IPS-18c (cell line): ENCODE measurements around the gene VEZT.
"Not testable (repeated sequence)": the region's sequence is repeated elsewhere in the genome, so short reads cannot be mapped to it uniquely, and the experiment has no call there.

Source experiments
- H3K4me3 ChIP-seq: 2 replicates; pipeline ENCODE4 v1.7.0; 2013; ENCODE audit warnings: low read depth, mild to moderate bottlenecking, low read length, moderate library complexity; ENCODE audit not compliant: insufficient read depth
- H3K9me3 ChIP-seq: one replicate; pipeline ENCODE4 v1.6.1; 2013; ENCODE audit warnings: mild to moderate bottlenecking, low read length, moderate library complexity; ENCODE audit not compliant: control insufficient read depth, insufficient read depth

VEZT gene

DNA sequence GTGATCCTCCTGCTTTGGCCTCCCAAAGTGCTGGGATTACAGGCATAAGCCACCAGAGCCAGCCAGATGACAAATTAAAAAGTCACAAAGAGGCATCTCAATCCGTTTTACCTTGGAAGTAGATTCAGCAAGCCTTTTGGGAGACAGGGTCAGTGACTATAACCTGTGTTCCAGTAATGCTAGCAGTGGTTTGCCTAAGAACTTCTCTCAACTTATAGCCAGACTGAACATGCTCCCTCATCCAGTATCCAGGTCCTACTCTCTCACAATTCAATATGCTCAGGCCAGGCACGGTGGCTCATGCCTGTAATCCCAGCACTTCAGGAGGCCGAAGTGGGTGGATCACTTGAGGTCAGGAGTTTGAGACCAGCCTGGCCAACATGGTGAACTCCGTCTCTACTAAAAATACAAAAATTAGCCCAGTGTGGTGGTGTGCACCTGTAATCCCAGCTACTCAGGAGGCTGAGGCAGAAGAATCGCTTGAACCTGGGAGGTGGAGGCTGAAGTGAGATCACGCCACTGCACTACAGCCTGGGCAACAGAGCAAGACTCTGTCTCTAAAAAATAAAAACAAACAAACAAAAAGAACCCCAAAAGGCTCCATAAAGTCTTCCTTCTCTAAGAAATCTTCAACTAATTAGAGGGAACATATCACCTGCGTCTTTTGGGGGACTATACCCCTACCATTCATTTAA, 20.6 kb upstream of the VEZT start:
- not testable (repeated sequence) for H3K9me3 ChIP-seq, H3K4me3 ChIP-seq

DNA sequence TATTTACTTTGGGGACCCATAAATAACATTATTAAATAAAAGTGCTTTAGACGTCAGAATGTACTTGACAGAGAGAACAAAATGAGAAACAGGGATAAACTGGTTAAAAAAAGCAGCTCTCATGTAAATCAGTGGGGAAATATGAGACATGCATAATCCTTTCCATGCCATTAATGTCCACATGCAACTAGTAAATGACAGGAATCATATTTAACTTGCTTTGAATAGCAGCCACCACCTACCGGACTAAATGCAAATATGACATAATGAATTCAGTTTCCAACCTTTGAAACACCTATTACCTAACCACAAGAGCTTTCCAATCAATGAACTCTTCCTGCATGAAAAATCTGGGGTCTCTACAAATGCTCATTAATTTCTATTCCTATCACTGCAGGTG, 20.0 kb upstream of the VEZT start:
- Histone ChIP-seq H3K9me3 (no peaks in the 10 kb centered on the region), H3K4me3 (no peak overlapping the region)

DNA sequence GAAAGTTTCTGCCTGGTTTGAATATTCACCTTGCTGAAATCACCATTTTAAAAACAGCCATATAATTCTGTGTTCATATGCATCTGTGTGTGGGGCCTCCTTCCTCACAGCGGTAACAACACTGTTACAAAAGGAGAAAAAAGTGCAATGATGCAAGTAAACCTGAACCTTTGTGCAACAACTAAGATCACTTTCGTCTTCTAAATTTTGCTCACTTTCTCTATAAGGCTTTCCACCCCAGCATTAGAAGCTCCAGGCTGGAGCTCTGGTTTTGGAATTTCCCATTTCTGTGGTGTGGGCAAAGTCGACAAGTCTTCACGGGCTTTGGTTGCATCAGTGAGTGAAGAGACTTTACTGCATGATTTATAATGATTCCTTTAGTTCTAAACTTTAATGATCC, 18.7 kb upstream of the VEZT start:
- Histone ChIP-seq H3K9me3 (no peaks in the 10 kb centered on the region), H3K4me3 (no peak overlapping the region)

DNA sequence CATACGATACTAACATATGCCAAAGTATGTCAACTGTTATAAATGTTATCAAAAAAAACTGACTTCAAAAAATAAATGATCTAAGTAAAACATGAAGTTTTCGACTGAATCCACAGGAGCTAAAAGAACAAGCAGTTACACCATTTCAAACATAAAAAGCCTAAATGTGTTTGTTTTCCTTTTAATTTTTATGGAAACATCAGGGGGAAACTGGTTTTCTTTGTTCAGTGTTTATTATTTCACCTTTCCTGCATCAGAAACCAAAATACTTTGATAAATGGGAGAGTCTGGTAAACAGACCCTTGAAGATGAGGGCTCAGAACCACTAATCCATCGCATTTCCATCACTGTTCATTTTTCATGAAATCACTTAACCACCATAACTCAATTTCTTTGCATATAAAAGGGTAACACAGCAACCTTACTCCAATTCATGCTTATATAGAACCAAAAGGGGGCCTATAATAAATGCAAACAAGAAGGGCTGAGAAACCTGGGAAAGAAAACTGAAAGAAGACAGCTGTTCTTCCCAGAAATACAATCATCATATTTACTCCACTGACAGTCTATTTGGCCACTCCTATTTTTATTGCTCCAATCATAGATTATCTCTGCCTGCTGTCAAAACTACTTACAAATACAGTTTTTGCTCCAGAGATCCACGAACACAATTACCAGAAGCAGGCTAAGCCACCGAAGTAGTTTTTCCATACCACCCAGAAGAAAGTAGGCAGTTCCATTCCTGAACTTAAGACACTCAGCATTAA, 17.3 kb upstream of the VEZT start:
- Histone ChIP-seq H3K4me3 (no peak overlapping the region), H3K9me3 (no peaks in the 10 kb centered on the region)

DNA sequence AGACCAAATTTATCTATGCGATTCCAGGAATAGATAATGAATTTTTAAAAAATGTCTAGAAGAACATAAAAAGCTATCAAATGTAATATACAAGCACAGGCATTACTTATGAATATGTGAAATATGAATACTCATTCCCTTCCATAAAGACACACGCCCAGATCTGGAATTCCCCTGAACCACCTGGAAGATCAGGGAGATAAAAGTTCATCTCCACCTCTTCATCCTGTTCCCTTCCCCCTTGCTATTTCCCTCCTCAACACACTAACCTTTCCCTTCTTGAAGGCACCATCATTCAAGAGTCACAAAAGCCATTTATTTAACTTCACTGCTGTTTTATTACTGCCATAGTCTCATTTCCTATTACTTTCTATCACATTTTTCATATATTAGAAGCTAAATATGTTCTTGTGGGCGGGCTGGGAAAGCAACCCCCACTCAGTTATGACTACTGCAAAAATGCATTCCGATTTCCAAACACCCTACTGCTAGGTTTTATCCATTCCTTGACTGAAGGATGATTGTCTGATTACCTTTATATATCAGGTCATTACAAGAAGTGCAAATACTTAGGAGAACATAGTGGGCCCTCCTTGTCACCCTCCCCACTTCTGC, 16.4 kb upstream of the VEZT start:
- Histone ChIP-seq H3K9me3 (no peaks in the 10 kb centered on the region), H3K4me3 (no peak overlapping the region)

DNA sequence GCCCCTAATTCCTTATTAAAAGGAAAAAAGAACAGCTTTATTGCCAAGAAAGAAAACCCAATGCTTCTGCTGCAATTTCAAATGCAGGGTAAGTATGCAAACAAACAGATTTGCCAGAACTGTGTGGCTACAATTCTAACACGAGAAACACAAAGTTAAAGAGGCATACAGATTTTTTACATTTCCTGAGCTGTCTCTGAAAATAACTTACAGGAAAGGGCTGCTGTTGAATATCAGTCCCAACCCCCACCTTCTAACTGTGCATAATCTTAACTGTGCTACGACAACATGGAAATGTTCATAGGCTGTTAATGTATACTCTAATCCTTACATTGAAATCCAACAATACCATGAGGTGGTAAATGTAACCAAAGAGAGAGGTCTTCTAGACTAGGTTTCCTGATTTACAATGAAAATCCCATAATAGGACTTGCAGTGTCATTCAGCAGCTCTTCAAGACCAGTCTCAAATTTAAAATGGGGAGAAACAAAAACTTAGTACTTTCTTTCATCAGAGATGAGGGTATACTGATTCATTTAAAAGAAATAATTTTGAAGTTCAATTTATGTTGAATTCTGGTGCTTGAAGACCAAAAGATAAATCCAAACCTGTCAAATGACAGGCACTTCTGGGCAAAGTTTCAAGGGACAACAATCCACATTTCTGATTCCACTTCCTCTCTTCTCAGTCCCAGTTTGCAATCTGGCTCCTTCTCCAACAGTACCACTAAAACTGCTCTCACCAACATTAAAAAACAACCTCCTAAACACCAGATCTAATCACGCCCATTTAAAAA, 14.7 kb upstream of the VEZT start:
- no peaks in the 10 kb centered on the region for H3K9me3 ChIP-seq

DNA sequence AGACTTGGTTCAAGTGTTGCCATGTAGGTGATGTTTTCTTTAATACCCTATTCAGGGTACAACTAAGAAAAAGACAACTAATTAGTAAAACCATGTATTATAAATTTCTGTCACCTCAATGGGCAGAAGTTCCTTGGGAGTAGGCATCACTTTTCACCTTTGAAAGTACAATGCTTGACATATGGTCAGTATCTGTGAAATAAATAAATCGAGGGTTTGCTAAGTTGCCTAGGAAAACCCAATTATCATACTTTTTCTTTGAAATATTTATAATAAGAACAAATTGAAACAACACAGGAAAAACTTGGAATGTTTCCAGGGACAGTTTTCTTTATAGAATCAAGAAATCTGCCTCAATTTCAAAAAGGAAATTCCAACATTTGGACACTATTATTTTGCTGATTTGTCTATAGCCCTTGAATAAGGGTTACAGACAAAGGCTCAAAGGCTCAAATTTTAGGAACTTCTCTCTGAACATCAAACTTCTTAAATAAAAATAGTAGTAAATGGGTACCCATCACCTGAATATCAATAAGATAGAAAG, 14.0 kb upstream of the VEZT start:
- Histone ChIP-seq H3K9me3 (no peaks in the 10 kb centered on the region), H3K4me3 (no peak overlapping the region)

More for the DNA sequence above, 14.7 kb upstream of the VEZT start:
- no peak overlapping the region for H3K4me3 ChIP-seq

DNA sequence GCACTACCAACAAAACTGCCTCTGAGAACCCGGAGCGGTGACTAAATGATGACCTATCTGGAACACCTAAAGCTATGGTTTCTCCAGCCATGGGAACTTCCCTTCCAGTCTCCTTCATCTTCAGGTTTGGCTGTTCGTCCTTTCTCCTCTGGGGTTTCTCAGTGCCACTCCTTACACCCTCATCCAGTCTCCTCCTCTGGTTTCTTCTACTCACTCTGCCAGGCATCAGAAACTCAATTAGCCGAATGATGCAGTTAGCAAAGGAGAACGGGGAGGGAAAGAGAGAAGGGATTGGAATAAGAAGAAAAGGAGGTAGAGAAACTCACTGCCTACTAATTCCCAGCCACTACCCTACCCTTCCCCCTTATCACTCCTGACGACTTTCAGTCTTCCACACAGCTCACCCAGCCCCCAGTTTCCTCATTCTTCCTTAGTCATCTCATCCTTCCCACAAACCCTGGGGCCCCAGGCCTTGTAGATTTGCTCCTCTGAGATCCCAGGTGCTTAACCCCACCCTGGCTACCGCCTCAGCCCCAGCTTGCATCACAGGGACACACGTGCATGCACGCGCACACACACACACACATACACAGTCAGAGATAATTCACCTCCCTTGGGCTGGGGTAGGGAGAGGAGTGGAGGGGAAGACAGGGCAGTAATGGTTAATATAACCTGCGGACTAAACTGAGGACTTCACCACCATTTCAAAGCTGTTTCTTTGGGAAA, 13.3 kb upstream of the VEZT start:
- Histone ChIP-seq H3K4me3 (no peak overlapping the region), H3K9me3 (no peaks in the 10 kb centered on the region)

DNA sequence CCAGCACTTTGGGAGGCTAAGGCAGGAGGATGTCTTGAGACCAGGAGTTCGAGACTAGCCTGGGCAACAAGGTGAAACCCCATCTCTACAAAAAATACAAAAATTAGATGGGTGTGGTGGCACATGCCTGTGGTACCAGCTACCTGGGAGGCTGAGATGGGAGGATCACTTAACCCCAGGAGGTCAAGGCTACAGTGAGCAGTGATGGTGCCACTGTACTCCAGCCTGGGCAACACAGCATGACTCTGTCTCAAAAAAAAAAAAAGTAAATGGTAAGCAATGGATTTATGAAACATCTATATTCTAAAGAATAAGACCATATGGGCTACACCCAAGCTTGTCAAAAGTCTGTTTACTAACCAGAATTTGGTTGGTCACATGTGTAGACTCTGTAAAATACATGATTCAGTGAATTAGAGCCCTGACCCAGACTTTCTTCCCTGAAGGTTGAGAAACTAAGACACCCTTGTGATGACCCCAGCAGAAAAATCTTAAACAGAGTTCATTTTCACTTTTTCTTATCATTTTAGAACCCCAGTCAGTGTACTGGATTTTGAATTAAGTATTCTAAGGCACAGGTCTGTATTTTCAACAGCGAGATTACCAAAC, 12.5 kb upstream of the VEZT start:
- Histone ChIP-seq H3K9me3 (no peaks in the 10 kb centered on the region), H3K4me3 (no peak overlapping the region)

DNA sequence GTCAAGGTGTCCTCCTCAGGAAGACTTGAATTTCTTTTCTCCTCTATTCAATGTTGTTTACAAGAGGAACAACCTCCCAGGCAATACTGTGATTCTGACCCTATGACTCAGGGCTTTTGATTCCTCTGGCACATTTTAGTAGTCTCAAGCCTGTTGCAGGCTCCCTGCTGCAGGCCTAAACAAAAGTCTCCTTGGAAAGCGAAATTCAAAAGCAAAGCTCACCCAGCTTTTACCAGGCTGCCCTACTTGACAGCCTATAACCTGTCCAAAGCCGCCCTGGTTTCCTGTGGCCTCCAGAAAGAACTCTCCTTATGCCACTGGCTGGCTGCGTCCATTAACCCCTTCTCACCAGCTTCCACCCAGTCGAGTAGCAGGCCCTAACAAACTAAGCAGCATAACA, 11.9 kb upstream of the VEZT start:
- H3K9me3 ChIP-seq = no peaks in the 10 kb centered on the region
- no peak overlapping the region for H3K4me3 ChIP-seq

DNA sequence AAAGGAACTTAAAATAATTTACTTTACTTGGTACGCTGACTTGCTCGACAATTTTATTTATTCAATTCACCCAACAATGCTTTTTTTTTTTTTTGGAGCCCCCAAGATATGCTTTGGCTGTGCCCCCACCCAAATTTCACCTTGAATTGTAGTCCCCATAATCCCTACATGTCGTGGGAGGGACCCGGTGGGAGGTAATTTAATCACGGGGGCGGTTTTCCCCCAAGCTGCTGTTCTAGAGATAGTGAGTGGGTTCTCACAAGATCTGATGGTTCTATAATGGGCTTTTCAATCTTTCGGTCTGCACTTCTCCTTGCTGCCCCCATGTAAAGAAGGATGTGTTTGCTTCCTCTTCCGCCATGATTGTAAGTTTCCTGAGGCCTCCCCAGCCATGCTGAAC, 10.7 kb upstream of the VEZT start:
- Histone ChIP-seq H3K4me3 (no peak overlapping the region), H3K9me3 (no peaks in the 10 kb centered on the region)

DNA sequence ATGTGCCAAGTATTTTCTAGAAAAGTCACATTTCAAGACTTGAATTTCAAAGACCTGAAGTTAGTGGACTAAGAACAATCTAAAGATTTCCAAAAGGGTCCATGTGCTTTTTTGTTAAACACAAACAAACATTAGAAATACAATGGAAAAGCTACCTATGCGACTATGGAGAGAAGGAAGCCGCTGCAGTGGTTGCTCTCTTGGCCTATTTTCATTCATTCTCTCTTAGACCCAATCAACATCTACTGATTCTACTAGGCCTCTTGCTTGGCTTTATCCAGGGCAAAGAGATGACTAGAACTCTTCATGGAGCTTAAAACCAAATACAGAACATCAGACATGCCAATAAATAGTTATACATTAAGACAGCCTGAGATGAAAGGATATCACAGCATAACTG, 10.2 kb upstream of the VEZT start:
- Histone ChIP-seq H3K9me3 (no peaks in the 10 kb centered on the region), H3K4me3 (no peak overlapping the region)

DNA sequence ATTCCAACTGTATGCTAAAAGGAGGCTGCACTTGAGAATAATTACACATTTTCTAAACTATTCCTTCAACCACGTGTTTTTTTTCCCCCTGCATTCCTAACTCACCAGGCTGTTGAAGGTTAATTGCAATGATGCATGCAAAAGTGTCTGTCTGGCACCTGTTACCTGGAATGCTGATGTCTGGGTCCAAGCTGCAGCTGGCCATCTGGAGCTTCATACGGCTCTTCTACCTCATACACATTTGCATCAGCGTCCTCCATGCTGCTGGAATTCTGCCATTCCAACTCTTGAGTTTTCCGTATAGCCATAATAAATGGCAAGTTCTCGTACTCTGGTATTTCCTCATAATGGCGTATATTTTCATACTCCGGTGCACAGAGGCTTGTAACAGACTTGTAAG, 8.9 kb upstream of the VEZT start:
- Histone ChIP-seq H3K4me3 (no peak overlapping the region), H3K9me3 (no peaks in the 10 kb centered on the region)

DNA sequence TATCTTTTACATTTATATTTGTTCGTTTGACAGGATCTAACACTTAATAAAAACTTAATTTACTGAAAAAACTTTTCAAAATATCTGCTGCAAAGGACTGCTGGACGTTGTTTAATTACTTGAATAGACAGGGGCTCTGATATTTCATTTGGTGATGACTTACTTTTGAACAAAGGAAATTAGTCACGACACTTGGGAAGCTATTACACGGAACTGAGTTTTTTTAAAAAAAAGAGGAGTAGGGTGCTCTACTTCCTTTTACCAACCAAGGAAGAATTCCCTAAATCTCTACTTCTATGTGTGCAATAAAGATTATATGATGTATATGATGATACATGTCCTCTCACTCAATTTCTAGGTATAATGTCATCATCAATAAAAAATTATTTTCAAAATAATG, 5.0 kb upstream of the VEZT start:
- Histone ChIP-seq H3K4me3 (no peak overlapping the region), H3K9me3 (no peaks in the 10 kb centered on the region)

DNA sequence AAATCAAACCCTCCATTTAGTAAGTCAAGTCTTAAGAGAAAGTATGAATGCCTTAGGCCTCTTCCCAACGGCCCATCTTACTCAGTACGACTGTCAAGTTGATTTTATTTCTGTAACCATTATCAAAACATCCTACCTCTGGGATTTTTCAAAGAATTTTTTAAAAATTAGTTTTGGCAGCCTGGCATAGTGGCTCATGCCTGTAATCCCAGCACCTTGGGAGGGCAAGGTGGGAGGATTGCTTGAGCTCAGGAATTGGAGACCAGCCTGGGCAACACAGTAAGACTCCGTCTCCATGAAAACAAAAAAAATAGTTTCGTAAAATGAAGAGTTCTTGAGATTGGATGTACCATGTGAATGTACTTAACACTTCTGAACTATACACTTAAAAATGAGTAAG, 4.5 kb upstream of the VEZT start:
- Histone ChIP-seq H3K9me3 (no peaks in the 10 kb centered on the region), H3K4me3 (no peak overlapping the region)

DNA sequence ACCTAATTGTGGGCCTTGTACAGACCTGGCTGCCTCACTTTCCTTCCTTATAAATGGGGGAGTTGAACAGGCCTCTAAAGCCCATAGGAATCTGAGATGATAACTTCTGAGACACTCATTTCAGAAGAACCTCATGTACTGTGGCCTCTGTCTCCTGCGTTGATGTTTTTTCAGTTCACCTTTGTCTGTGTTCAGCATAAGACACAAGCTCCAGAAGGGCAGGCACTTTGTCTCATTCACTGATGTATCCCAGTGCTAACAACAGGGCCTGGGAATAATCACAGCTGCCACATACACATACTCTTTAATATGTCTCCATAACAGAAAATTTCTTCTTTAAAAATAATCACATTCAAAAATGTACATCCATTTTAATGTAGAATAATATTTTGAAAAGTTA, 3.7 kb upstream of the VEZT start:
- Histone ChIP-seq H3K4me3 (no peak overlapping the region), H3K9me3 (no peaks in the 10 kb centered on the region)
